ENCODE data around the gene SIAH2.

Gene SIAH2

DNA sequence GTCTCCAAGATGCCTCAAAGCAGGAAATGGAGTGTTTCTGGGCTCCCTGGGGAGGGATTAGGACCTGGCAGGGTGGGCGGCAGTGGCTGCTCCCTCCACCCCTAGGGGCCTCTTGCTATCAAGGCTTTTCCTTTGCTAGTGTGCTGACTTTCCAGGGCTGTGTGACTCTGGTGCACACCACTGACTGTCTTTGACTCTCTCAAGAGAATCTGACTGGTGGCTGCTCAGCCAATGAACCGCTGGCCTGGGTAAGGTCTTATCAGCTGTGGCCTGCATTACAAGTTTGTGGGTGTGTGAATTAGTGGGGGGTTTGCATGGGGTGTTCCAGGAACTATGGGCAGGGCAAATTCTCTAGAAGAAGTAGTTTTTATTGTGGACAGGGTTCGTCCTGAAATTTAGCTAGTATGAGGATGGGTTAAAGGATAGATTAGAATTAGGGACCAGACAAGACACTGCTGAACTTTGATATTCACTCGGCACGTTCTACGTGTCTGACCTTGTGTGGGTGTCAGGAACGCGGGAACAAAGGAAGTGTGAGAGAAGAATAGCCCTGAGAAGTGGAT, 29.5 kb downstream of the SIAH2 start:
- no peak for DNase-seq

GRCh38 chr3:150729682-150730360, 33.1 kb downstream of the SIAH2 start:
- DNase-seq: no peak

GRCh38 chr3:150727653-150728502, 35.1 kb downstream of the SIAH2 start:
- no peak for DNase-seq

DNA sequence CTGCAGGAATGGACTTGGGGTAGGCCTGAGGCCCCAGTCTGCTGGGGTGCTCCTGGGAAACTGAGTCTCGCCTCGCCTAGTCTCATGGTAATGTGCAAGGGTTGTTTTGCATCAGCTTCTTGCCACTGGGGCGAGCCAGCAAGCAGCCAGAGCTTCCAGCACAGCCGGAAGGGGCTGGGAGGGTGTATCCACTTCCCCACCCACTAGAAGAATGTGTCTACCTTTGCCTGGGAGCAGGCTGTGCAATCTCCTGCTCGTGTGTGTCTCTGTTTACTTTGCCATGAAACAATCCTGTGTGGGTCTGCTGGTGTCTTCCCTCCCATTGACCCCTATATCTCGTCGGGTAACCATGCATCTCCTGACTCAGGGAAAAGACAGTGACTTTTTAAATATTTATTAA, 37.4 kb downstream of the SIAH2 start:
- DNase-seq: no peak

DNA sequence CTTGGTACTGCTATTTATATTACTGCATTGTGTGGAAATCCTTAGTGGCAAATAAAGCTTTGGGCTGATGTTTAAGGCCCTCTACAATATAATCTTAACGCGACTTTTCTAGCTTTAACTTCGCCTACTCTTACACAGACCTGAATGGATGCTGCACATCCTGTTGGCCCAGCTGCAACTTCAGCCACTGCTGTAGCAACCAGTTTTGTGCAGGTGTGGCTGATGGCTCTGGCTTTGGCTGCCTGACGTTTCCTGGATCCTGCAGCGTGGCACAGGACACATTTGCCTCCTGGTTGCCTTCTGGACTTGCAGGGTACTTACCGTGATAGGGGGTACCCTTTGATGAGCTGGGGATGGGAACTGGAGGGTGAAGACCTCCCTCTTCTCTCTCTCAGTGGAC, 39.0 kb downstream of the SIAH2 start:
- DNase-seq: no peak

DNA sequence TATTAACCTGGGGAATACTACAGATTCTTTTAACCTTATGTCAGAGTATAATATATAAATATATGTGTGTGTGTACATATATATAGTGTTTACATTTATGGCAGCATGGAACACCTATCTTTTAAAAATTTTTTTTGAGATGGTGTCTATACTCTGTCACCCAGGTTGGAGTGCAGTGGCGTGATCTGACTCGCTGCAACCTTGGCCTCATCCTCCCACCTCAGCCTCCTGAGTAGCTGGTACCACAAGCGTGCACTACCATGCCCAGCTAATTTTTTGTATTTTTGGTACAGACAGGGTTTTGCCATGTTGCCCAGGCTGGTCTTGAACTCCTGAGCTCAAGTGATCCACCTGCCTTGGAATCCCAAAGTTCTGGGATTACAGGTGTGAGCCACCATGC, 40.7 kb downstream of the SIAH2 start:
- no peak for DNase-seq

DNA sequence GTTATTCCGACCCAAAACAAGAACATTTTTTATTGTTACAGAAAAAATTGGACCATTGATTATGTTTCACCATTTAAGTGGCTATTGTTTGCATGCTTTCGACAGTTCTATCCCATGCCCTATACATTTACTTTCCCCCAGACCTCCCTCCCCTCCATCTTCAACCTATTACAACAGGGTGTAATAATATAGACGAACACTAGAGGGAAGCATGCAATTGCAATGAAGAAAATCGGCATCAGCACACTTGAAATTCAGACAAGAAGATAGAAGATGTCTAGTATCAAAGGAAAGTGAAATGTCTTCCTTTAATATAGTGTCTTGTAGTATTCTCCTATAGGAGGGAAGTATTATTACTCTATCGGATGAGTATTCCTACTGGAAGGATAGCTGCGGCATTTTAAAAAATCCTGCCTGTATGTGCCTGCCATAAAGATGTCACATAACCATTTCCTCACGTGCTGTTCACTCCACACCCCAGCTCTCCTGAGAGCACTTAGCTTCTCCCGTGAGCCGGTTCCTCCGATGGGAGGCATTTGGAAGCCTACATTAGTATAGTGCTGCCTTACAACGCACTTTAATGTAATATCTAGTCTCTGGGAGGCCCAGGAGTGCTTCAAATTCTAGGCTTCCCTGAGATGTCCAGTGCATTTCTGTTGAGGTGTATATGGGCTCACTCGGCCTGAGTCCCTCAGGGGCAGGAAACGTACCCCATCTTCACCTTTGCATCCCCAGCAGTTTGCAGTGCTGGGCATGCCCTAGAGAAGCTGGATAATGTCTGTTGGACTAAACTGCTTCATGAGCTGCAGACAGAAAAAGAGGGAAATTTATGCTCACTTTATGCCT, 41.5 kb downstream of the SIAH2 start:
- DNase-seq: peak; percentile 75

GRCh38 chr3:150720444-150720843, 42.5 kb downstream of the SIAH2 start:
- no peak for DNase-seq

- DNase-seq: no peak
Measured at GRCh38 chr3:150710097-150710496, 52.9 kb downstream of the SIAH2 start.

- DNase-seq: peak; percentile 87
Measured at GRCh38 chr3:150703756-150704344, 59.1 kb downstream of the SIAH2 start, which contains the start of gene ERICH6. Gene ERICH6 (minus strand): TSS chr3:150703920. CDS start chr3:150703898, 22 bp downstream.

DNA sequence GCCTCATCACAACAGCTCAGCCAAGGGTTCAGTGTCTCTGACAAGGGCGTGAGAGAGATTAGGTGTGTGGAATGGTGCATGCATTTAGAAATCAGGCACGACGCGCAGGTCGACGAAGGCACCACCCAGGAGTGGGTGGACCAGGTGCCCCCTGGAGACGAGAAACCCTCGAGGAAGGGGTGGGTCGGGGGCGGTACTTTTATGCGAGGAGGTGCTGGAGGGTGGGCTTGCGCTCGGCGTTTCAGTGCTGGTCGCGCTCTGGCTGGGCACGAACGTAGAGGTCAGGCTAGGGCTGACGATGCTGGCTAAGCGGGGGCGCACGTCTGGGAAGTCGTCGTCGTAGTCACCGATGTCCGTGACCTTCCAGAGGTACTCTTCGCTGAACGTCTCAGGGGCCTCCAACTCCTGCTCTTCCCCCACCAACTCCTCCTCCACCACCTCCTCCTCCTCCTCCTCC, 59.6 kb downstream of the SIAH2 start:
- no peak for DNase-seq

- DNase-seq: no peak
Measured at GRCh38 chr3:150699068-150699639, 63.8 kb downstream of the SIAH2 start.

GRCh38 chr3:150697646-150698045, 65.3 kb downstream of the SIAH2 start:
- DNase-seq: no peak

DNA sequence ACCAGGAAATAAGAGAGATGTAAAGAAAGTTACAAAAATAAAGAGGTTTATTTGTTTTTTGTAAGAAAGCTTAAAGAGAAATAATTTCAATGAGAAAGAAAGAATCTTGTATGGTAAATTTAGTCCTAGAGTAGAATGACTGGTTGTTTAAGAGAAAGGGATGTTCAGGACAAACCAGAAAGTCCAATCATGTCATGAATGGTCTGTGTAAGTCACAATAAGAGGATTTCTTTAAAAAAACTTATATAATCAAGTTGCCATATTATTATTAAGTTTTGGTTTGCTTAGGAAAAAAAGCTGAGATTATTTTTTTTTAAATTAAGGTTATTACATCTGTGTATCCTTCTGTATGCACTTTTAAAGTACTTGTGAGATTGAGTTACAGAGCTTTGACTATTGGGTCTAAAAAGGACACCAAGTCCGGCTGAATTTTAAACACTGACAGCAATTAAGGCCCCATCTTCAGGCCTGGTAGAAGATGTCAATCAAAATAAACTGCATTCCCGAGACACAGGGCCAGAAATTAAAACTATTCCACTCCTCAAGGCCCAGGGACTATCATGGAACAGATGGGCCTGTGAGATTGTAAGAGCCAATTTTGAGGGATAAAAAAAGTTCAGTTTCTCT, 71.4 kb downstream of the SIAH2 start:
- no peak for DNase-seq
